Lung (tissue), 12 donors: Measurements from ENCODE around the gene PODXL. TPM values are rescaled to one million over a fixed set of nuclear protein-coding genes. Genes with fewer than 3 reads are reported as not detected.

Experiments
- ATAC-seq: fragments of 200-7000 bp; cut with Tn5 transposase; one replicate; pipeline ENCODE4 v1.9.1; 2020; ENCODE audit warnings: moderate number of reproducible peaks; ENCODE audit not compliant: insufficient read depth, low FRiP score
- DNase-seq, 3 donors: peaks; one replicate each; pipeline ENCODE4 v3.0.0-alpha.2; 2013 to 2017
- H3K27ac ChIP-seq, 2 donors: one replicate each; pipeline ENCODE4 v1.5.1; 2013; ENCODE audit warnings: mild to moderate bottlenecking in 2 of 2, moderate library complexity in 2 of 2, control low read depth in 1 of 2, inconsistent platforms in 1 of 2, low read depth in 1 of 2, low read length in 1 of 2
- H3K27me3 ChIP-seq, 3 donors: one replicate each; pipeline ENCODE4 v1.5.1; 2013; ENCODE audit warnings: low read length in 2 of 3; ENCODE audit not compliant: control insufficient read depth in 3 of 3, insufficient read depth in 3 of 3
- H3K36me3 ChIP-seq, 4 donors: one replicate each; pipeline ENCODE4 v1.5.1; 2013; ENCODE audit warnings: low read length in 4 of 4, mild to moderate bottlenecking in 1 of 4, moderate library complexity in 1 of 4; ENCODE audit not compliant: control insufficient read depth in 4 of 4, insufficient read depth in 4 of 4
- H3K4me1 ChIP-seq, 5 donors: one replicate each; pipeline ENCODE4 v1.5.1; 2013; ENCODE audit warnings: low read length in 5 of 5, mild to moderate bottlenecking in 2 of 5, moderate library complexity in 1 of 5; ENCODE audit not compliant: control insufficient read depth in 5 of 5, insufficient read depth in 5 of 5
- H3K4me3 ChIP-seq: one replicate; pipeline ENCODE4 v1.5.1; 2013; ENCODE audit warnings: mild to moderate bottlenecking, control low read depth, moderate library complexity
- H3K9ac ChIP-seq, 2 donors: one replicate each; pipeline ENCODE4 v1.5.1; 2013; ENCODE audit warnings: low read length in 2 of 2, control low read depth in 1 of 2; ENCODE audit not compliant: insufficient read depth in 1 of 2
- H3K9me3 ChIP-seq, 4 donors: one replicate each; pipeline ENCODE4 v1.5.1; 2013; ENCODE audit warnings: low read length in 3 of 4, mild to moderate bottlenecking in 1 of 4, moderate library complexity in 1 of 4; ENCODE audit not compliant: control insufficient read depth in 4 of 4, insufficient read depth in 3 of 4
- WGBS, 2 donors: extraction: QIAGEN DNeasy Blood & Tissue Kit; methylation state at CpG; one replicate each; pipeline ENCODE4 v1.1.7; 2013; 5-methylcytosine and 5-hydroxymethylcytosine counted together
- polyA plus RNA-seq, 2 donors: library from polyadenylated mRNA; stranded (reverse); fragments of 200-250 nt; gene quantifications; one replicate each; pipeline ENCODE4 v1.2.1, GENCODE V29; 2013
- total RNA-seq, 2 donors: library from RNA; depleted of rRNA in 1 of 2; stranded (reverse); fragments of >200 nt in 1 of 2; gene quantifications; one replicate each; pipeline ENCODE4 v1.2.1, GENCODE V29; 2014 to 2021
- TF ChIP-seq, protein P1 (sequence below): IDR thresholded peaks from 2 replicates; pipeline ENCODE4 v1.5.1; 2012; ENCODE audit warnings: mild to moderate bottlenecking; ENCODE audit errors: control extremely low read depth, extremely low read depth
- donor health status: control.
- donor health status: control.
- donor health status: Bipolar disorder and iron deficiency.
- donor health status: healthy.
- donor health status: DM: yes; HTN: yes; CAD: no.

Gene PODXL
- total and polyA plus RNA-seq, 4 donors: 24.3 to 133 (median 57.6) TPM

DNA sequence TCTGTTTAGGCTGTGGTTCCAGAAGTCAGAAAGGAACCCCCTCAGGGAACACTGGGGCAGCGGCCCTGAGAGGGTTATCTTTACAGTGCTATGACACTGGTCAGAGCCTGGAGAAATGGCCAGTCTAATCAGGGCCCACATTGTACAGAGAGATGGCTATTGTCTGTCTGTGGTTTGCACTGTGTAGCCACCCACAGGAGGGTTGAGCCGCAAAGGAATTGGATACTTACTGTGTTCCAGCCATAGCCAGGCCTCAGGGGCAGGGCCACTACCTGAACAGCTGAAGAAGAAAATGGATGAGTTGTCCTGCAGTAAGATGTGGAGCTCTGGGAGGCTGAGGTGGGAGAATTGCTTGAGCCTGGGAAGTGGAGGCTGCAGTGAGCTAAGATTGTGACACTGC, 47.5 kb upstream of the PODXL start:
- Histone ChIP-seq H3K4me3 (no peak overlapping the region), H3K36me3 (no peaks in the 10 kb centered on the region), H3K4me1 (peaks cover 0 to 15% (median 2%) of the 10 kb centered on the region in 5 donors), H3K27ac (no peak overlapping the region), H3K9me3 (peaks cover 0 to 2% (median 0%) of the 10 kb centered on the region in 4 donors), H3K9ac (no peak overlapping the region), H3K27me3 (peaks cover 0 to 5% (median 0%) of the 10 kb centered on the region in 3 donors)
- TF ChIP-seq, protein P1, sequence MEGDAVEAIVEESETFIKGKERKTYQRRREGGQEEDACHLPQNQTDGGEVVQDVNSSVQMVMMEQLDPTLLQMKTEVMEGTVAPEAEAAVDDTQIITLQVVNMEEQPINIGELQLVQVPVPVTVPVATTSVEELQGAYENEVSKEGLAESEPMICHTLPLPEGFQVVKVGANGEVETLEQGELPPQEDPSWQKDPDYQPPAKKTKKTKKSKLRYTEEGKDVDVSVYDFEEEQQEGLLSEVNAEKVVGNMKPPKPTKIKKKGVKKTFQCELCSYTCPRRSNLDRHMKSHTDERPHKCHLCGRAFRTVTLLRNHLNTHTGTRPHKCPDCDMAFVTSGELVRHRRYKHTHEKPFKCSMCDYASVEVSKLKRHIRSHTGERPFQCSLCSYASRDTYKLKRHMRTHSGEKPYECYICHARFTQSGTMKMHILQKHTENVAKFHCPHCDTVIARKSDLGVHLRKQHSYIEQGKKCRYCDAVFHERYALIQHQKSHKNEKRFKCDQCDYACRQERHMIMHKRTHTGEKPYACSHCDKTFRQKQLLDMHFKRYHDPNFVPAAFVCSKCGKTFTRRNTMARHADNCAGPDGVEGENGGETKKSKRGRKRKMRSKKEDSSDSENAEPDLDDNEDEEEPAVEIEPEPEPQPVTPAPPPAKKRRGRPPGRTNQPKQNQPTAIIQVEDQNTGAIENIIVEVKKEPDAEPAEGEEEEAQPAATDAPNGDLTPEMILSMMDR: no peak
- WGBS, 2 donors: 96 to 98% methylated on average over 2 of the region's 2 CpGs
- ATAC-seq (no peak), DNase-seq (no peak)

- H3K27me3 ChIP-seq: peaks cover 0 to 5% (median 0%) of the 10 kb centered on the region in 3 donors
- peak overlapping the region in 1 of 2 donors; percentile 46 for H3K27ac ChIP-seq
- peaks cover 0 to 15% (median 2%) of the 10 kb centered on the region in 5 donors for H3K4me1 ChIP-seq
- H3K9ac ChIP-seq: no peak overlapping the region
- H3K4me3 ChIP-seq: no peak overlapping the region
- no peaks in the 10 kb centered on the region for H3K9me3 ChIP-seq
- DNase-seq (no peak), ATAC-seq (no peak)
- 67 to 74% methylated on average over 5 of the region's 5 CpGs for WGBS, 2 donors
- H3K36me3 ChIP-seq: no peaks in the 10 kb centered on the region
- TF ChIP-seq, protein P1: no peak
These were observed 46.6 kb upstream of the PODXL start for GRCh38 chr7:131602994-131603372.

- TF ChIP-seq, protein P1: no peak
- no peaks in the 10 kb centered on the region for H3K9me3 ChIP-seq
- H3K4me3 ChIP-seq: no peak overlapping the region
- 85 to 95% methylated on average over 12 of the region's 12 CpGs for WGBS, 2 donors
- peak overlapping the region in 1 of 2 donors; percentile 46 for H3K27ac ChIP-seq
- peaks cover 0 to 15% (median 2%) of the 10 kb centered on the region in 5 donors for H3K4me1 ChIP-seq
- ATAC-seq: no peak
- no peak for DNase-seq
- H3K36me3 ChIP-seq: no peaks in the 10 kb centered on the region
- H3K9ac ChIP-seq: no peak overlapping the region
- H3K27me3 ChIP-seq: peaks cover 0 to 5% (median 0%) of the 10 kb centered on the region in 3 donors
These were observed 46.0 kb upstream of the PODXL start for GRCh38 chr7:131602304-131602993.
